Astrocyte (in vitro differentiated cells and primary cell): ENCODE results near the gene MFSD6.

ENCODE experiments used
- EZH2 ChIP-seq: IDR thresholded peaks from 2 replicates; pipeline ENCODE4 v1.6.1; 2012; ENCODE audit warnings: mild to moderate bottlenecking, low read length, inconsistent platforms; ENCODE audit not compliant: insufficient read depth
- TF ChIP-seq, protein P1 (sequence below): IDR thresholded peaks from 2 replicates; pipeline ENCODE4 v1.5.1; 2011; ENCODE audit warnings: low read depth, mild to moderate bottlenecking, inconsistent platforms, low read length, moderate library complexity; ENCODE audit not compliant: insufficient read depth

DNA sequence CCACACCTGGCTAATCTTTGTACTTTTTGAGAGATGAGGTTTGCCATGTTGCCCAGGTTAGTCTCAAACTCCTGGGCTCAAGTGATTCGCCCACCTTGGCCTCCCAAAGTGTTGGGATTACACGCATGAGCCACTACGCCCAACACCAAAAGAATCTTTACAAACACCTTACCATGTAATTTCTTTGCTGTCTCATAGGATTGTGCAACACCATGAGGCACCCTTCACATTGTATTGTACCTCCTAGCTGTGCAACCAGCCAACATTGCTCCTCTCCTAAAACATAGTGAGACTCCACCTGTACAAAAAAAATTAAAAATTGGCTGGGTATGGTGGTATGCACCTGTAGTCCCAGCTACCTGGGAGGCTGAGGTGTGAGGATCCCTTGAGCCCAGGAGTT, 3.1 kb upstream of the MFSD6 start:
- TF ChIP-seq, protein P1, sequence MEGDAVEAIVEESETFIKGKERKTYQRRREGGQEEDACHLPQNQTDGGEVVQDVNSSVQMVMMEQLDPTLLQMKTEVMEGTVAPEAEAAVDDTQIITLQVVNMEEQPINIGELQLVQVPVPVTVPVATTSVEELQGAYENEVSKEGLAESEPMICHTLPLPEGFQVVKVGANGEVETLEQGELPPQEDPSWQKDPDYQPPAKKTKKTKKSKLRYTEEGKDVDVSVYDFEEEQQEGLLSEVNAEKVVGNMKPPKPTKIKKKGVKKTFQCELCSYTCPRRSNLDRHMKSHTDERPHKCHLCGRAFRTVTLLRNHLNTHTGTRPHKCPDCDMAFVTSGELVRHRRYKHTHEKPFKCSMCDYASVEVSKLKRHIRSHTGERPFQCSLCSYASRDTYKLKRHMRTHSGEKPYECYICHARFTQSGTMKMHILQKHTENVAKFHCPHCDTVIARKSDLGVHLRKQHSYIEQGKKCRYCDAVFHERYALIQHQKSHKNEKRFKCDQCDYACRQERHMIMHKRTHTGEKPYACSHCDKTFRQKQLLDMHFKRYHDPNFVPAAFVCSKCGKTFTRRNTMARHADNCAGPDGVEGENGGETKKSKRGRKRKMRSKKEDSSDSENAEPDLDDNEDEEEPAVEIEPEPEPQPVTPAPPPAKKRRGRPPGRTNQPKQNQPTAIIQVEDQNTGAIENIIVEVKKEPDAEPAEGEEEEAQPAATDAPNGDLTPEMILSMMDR, result no peak
- TF ChIP-seq EZH2, result no peak
